ENCODE measurements around the gene CTBP2. TPM values are rescaled to one million over a fixed set of nuclear protein-coding genes. Genes with fewer than 3 reads are reported as not detected.
A peak's percentile ranks its signal among the peaks of the same experiment; 100 is the strongest.

Gene CTBP2
- total RNA-seq, 4 donors from 2014 or later: 65.9 to 129 (median 71.2) TPM

GRCh38 chr10:125015356-125015944, 144.9 kb downstream of the CTBP2 start:
- H3K27me3 ChIP-seq: no peaks in the 10 kb centered on the region
- intact Hi-C loops (cut with DNase I; ENCODE audit: low total_unique reads): no loop called here
- TF ChIP-seq CTCF (IDR thresholded peaks at IDR 0.05) (no peak), POLR2A (IDR thresholded peaks at IDR 0.05) (no peak)
- peak in 1 of 2 donors; percentile 26 for DNase-seq
- H3K27ac ChIP-seq: peak overlapping the region; percentile 69 to 81
- no peaks in the 10 kb centered on the region for H3K9me3 ChIP-seq
- H3K36me3 ChIP-seq: no peaks in the 10 kb centered on the region
- H3K4me3 ChIP-seq: no peak overlapping the region
- H3K4me1 ChIP-seq: peaks cover 11 to 26% of the 10 kb centered on the region in 2 donors

- DNase-seq: no peak
- Histone ChIP-seq H3K4me1 (peaks cover 11 to 26% of the 10 kb centered on the region in 2 donors), H3K27ac (peak overlapping the region; percentile 69 to 81), H3K36me3 (no peaks in the 10 kb centered on the region), H3K9me3 (no peaks in the 10 kb centered on the region), H3K27me3 (no peaks in the 10 kb centered on the region), H3K4me3 (no peak overlapping the region)
- TF ChIP-seq CTCF (IDR thresholded peaks at IDR 0.05): no peak
- TF ChIP-seq POLR2A (IDR thresholded peaks at IDR 0.05): no peak
- intact Hi-C loops (cut with DNase I; ENCODE audit: low total_unique reads): no loop called here
These were observed 145.5 kb downstream of the CTBP2 start for GRCh38 chr10:125014836-125015355.

- DNase-seq: peak in 1 of 2 donors; percentile 34
- Histone ChIP-seq H3K9me3 (no peaks in the 10 kb centered on the region), H3K27me3 (no peaks in the 10 kb centered on the region), H3K4me3 (no peak overlapping the region), H3K27ac (peak overlapping the region in 1 of 2 donors; percentile 20), H3K36me3 (no peaks in the 10 kb centered on the region), H3K4me1 (peaks cover 11 to 26% of the 10 kb centered on the region in 2 donors)
- intact Hi-C loops (cut with DNase I; ENCODE audit: low total_unique reads): no loop called here
- TF ChIP-seq CTCF (IDR thresholded peaks at IDR 0.05) (no peak), POLR2A (IDR thresholded peaks at IDR 0.05) (no peak)
These were observed 146.1 kb downstream of the CTBP2 start for GRCh38 chr10:125014086-125014830.

- no peaks in the 10 kb centered on the region for H3K36me3 ChIP-seq
- intact Hi-C loops (cut with DNase I; ENCODE audit: low total_unique reads): no loop called here
- no peaks in the 10 kb centered on the region for H3K9me3 ChIP-seq
- TF ChIP-seq POLR2A (IDR thresholded peaks at IDR 0.05): no peak
- TF ChIP-seq CTCF (IDR thresholded peaks at IDR 0.05): no peak
- no peak overlapping the region for H3K27ac ChIP-seq
- no peaks in the 10 kb centered on the region for H3K27me3 ChIP-seq
- no peak for DNase-seq
- no peak overlapping the region for H3K4me3 ChIP-seq
- H3K4me1 ChIP-seq: peaks cover 11 to 26% of the 10 kb centered on the region in 2 donors
These were observed 146.9 kb downstream of the CTBP2 start for GRCh38 chr10:125013529-125013872.

GRCh38 chr10:125012851-125013528, 147.4 kb downstream of the CTBP2 start:
- Histone ChIP-seq H3K36me3 (no peaks in the 10 kb centered on the region), H3K27ac (no peak overlapping the region), H3K27me3 (no peaks in the 10 kb centered on the region), H3K9me3 (no peaks in the 10 kb centered on the region), H3K4me3 (no peak overlapping the region), H3K4me1 (peaks cover 11 to 25% of the 10 kb centered on the region in 2 donors)
- DNase-seq: no peak
- TF ChIP-seq CTCF (IDR thresholded peaks at IDR 0.05) (no peak), POLR2A (IDR thresholded peaks at IDR 0.05) (no peak)
- intact Hi-C loops (cut with DNase I; ENCODE audit: low total_unique reads): no loop called here
